GM19025 (cell line): ENCODE results near the gene LRRFIP2.

Experiments used
- ATAC-seq: cut with Tn5 transposase; IDR thresholded peaks from one replicate; pipeline ENCODE4 v1.9.1; 2021; ENCODE audit warnings: mild to moderate bottlenecking, low read depth, moderate library complexity; ENCODE audit not compliant: unreplicated experiment

Gene LRRFIP2

GRCh38 chr3:37118163-37118562, 56.2 kb downstream of the LRRFIP2 start:
- no peak for ATAC-seq

GRCh38 chr3:37117548-37117947, 56.8 kb downstream of the LRRFIP2 start:
- no peak for ATAC-seq

DNA sequence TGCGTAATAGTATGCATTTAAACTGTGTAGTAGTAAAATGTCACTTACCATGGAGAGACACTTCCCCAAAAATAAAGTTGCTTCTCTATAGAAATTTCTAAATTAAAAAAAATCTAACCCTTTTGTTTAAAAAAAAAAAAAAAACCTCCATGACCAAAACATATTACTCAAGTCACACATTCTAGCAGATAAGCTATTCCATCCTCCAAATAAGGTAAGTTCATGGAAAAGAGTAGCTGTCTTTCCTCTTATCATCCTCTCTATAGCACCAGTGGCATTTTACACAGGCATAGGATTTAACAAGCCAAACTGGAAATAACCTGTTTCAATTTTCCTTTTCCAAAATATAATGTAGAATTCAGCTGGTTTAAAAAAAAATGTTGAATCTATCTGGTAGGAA, 57.4 kb downstream of the LRRFIP2 start:
- no peak for ATAC-seq

DNA sequence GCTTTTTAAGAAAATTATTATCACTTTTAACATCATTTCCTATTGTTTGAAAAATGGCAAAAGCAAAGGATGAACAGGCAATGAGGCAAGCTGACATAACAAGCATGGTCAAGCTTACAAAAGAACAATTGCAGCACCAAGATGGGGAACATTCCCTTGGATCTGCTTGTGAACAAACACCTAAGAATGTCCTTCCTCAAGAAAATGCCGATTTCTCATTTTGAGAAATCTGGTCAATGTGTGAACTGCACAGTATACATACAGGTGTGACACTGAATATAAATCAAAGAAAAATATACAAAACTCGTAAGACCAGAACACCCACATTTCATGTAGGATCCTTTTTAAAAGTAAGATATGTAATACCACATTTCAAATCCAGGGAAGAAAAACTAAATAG, 58.9 kb downstream of the LRRFIP2 start:
- no peak for ATAC-seq

GRCh38 chr3:37114251-37115145, 59.9 kb downstream of the LRRFIP2 start:
- no peak for ATAC-seq

GRCh38 chr3:37112987-37113386, 61.4 kb downstream of the LRRFIP2 start:
- ATAC-seq: no peak

DNA sequence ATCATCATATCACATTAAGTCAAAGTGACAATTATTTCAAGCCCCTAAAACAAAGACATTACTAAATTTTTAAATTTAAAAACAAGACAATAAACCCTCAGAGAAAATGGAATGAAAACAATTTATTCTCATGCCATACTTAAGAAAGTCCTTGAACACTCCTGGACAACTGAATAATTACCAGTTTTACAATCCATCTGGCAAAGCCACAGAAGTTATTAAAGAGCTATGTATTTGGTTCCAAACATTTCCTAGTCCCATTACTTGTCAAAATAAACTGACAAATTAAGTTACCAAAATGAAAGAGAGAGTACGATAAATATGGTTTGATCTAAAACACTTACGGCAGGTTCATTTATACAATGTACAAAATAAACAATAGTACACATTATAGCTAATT, 63.2 kb downstream of the LRRFIP2 start:
- ATAC-seq: no peak

DNA sequence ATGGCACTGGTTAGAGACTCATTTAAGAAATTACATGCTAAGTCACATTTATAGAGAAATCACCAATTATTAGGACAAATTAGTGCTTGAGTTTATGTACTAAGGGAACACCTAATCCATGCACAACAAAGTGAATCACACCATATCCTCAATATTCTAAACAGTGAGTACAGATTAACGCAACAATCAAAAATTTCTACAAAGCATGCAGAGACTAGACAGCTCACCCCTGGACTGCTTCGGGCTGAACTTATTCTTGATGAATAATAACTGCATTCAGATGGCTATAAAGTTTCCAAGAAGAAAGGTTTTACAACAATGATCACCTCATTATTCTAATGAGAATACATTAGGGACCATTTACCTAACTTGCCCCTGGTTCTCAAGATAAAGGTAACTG, 66.5 kb downstream of the LRRFIP2 start:
- no peak for ATAC-seq

GRCh38 chr3:37103103-37103808, 71.1 kb downstream of the LRRFIP2 start:
- ATAC-seq: no peak

- no peak for ATAC-seq
Observed at GRCh38 chr3:37100411-37100810, 74.0 kb downstream of the LRRFIP2 start.

DNA sequence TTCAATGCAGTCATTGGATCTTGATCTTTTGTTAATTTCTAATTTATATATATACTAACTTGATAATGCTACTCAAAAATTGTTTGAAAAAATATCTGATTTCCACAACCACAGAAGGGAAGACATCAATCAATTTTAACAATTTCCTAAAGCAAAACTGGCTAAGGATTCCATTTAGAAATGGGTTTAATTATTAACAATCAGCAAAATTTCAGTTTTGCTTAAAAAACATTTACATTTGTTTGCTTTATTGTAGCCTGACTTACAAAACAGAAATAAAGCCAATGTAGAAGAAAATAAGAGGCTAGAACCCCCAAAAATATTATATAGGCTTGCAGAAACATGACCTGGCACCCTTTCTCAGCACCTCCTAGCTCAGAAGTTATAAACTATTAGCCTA, 74.9 kb downstream of the LRRFIP2 start:
- no peak for ATAC-seq

DNA sequence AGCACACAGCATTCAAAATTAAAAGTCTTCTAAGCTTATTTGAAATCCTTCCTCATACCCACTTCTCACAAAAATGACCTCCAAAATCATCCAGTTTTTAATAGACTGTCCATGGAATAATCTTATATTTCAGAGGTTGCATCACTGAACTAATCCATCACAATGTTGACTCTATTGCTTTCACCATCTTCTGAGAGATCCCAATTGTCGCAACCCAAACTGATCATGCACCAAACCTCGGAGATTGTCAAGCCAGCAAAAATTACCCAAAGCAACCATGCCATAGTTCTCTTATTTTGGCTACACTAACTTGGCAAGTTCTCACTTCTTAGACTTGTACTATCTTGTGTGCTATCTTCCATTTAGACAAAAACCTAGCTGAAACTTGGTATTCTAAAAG, 75.5 kb downstream of the LRRFIP2 start:
- ATAC-seq: no peak

GRCh38 chr3:37097776-37098175, 76.6 kb downstream of the LRRFIP2 start:
- no peak for ATAC-seq

DNA sequence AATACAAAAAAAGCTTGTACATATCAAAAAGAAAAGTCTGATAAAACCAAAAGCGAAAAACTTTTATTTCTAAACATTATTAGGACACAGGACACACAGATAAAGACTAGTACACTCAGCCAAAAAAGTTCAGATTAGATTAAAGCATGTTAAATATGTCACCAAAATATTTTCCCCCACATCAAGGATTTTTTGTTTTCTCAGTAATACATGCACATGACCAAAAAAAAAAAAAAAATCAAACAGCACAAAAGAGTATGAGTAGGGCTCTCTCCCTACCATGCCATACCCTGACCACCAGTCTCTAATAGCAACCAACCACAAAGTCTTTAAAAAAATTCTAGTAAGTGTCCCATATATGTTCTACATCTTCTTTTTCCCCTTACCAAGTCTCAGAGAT, 77.4 kb downstream of the LRRFIP2 start:
- no peak for ATAC-seq

DNA sequence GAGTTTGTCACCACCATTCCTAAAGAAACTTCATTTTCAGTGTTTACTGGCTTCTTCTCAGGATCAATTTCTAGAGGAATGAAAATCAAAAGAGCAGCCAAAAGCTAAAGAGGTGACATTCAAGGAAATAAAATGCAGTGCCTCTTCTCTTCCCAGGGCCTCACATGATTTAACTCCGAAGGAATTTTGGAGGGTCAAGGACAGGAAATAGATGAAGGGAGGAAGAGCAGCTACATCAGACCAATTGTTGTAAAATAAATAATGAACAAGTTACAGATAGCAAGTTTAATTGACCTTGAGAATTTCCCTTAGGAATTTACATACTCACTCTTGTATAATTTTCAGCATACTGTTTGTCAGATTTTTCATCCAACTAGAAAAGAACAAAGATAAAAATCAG, 78.1 kb downstream of the LRRFIP2 start:
- no peak for ATAC-seq

DNA sequence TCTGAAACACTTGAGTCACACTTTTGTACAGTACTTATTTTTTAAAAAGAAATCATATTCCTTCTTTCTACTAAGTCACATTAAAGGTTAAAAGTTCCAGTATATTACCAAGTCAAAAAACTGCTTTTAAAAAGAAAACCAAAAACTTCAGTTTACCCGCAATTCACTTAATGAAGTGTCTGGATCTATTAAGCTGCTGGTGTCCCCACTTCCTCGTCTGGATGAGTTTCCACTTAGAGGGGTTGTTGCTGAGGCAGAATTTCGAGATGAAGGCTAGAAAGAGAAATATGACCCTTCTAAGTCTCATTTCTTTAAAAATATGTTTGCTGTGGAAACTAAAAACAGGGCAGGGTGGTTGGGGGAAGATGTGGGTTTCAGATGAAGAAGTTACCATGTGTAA, 79.7 kb downstream of the LRRFIP2 start:
- ATAC-seq: no peak

GRCh38 chr3:37093481-37093880, 80.9 kb downstream of the LRRFIP2 start:
- ATAC-seq: no peak

DNA sequence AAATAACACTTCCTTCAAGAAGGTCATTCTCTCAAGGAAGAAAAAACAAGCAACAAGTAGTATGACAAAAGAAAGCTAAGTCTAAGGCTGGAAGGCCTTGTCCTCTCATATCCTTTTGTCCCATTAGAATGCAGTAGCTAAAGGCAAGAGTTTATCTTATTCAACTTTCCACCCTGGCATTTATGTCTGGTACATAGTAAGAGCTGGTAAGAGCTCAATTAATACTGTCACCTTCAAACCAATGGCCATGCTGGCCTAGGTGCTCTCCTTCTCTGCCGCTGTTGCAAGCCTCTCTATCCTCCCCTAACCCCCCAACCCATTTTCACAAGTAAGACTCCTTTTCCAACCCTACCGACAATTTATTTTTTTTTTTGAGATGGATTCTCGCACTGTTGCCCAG, 81.9 kb downstream of the LRRFIP2 start:
- ATAC-seq: no peak

- no peak for ATAC-seq
Observed at GRCh38 chr3:37087870-37088269, 86.5 kb downstream of the LRRFIP2 start.

GRCh38 chr3:37086918-37087317, 87.5 kb downstream of the LRRFIP2 start:
- no peak for ATAC-seq

DNA sequence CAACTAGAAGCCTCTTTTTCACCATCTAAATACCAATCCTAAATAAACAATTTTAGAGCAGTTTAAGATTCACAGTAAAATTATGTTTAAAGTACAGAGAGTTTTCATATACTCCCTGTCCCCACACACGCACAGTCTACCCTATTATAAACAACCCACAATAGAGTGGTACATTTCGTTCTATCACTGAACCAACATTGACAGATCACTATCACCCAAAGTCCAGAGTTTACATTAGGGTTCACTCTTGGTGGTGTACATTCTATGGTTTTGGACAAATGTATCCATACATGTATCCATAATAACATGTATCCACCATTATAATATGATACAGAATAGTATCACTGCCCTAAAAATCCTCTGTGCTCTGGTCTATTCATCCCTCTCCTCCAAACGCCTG, 92.1 kb downstream of the LRRFIP2 start:
- no peak for ATAC-seq

DNA sequence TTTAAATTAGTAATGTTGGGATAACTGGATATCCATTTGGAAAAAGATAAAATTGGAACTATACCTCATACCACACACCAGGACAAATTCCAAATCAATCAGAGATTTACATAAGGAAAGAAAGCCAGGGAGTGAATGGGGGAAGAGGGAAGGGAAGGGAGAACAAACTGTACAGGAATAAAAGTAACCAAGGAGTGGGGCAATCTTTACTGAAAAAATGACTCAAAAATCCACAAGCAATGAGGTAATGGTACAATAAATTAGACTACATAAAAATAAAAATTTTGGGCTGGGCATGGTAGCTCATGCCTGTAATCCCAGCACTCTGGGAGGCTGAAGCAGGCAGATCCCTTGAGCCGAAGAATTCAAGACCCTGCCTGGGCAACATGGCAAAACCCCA, 98.4 kb downstream of the LRRFIP2 start:
- ATAC-seq: no peak
